Measurements from ENCODE around the gene ST3GAL6.
A peak's percentile ranks its signal among the peaks of the same experiment; 100 is the strongest.

ST3GAL6 gene

GRCh38 chr3:98763076-98763475, at the start of gene ST3GAL6:
ST3GAL6 (plus strand) TSS chr3:98763340; CDS start chr3:98768441, 5,101 bp downstream.
- Histone ChIP-seq H3K36me3 (replicated peaks; ENCODE audit: insufficient read depth, low read length) (peaks cover 3% of the 10 kb centered on the region; the same call in 1 of the 2 replicates), H3K9me2 (replicated peaks; ENCODE audit: insufficient read depth, low read length) (no peaks in the 10 kb centered on the region), H3K4me2 (ENCODE audit: low read depth, low read length) (peak within 1 kb of the TSS; percentile 81), H3K4me3 (ENCODE audit: low read length) (peak within 1 kb of the TSS; percentile 22), H3K9ac (ENCODE audit: low read length) (peak within 1 kb of the TSS; percentile 56), H3K27me3 (replicated peaks; ENCODE audit: insufficient read depth, low read length) (no peaks in the 10 kb centered on the region), H3F3A (ENCODE audit: insufficient read depth, low read length) (peaks cover 79% of the 10 kb centered on the region), H4K20me1 (ENCODE audit: insufficient read depth, low read length) (no peaks in the 10 kb centered on the region), H2AFZ (ENCODE audit: low read length) (no peak within 1 kb of the TSS), H3K27ac (ENCODE audit: low read length) (peak within 1 kb of the TSS; percentile 89), H3K9me3 (replicated peaks; ENCODE audit: insufficient read depth, low read length) (no peaks in the 10 kb centered on the region), H3K4me1 (ENCODE audit: low read length) (peaks cover 97% of the 10 kb centered on the region), H3K79me2 (ENCODE audit: low read length) (peaks cover 96% of the 10 kb centered on the region)
- no peak for TF ChIP-seq EZH2 (optimal IDR thresholded peaks at IDR 0.05; ENCODE audit: low read depth, low read length)
- no peak for TF ChIP-seq CTCF (IDR thresholded peaks at IDR 0.05; ENCODE audit: low read length)
- no peak for TF ChIP-seq EZH2phosphoT487 (IDR thresholded peaks at IDR 0.05; ENCODE audit: low read length)
- DNase-seq, result no peak

- H3K27me3 ChIP-seq (replicated peaks; ENCODE audit: insufficient read depth, low read length), result no peaks in the 10 kb centered on the region
- peaks cover 20% of the 10 kb centered on the region for H3K4me1 ChIP-seq (ENCODE audit: low read length)
- H4K20me1 ChIP-seq (ENCODE audit: insufficient read depth, low read length), result no peaks in the 10 kb centered on the region
- H3K9me2 ChIP-seq (replicated peaks; ENCODE audit: insufficient read depth, low read length), result no peaks in the 10 kb centered on the region
- DNase-seq, result no peak
- H3K79me2 ChIP-seq (ENCODE audit: low read length), result no peaks in the 10 kb centered on the region
- H3K9me3 ChIP-seq (replicated peaks; ENCODE audit: insufficient read depth, low read length), result no peaks in the 10 kb centered on the region
- no peak overlapping the region for H2AFZ ChIP-seq (ENCODE audit: low read length)
- H3K36me3 ChIP-seq (replicated peaks; ENCODE audit: insufficient read depth, low read length), result no peaks in the 10 kb centered on the region
- no peak overlapping the region for H3K4me3 ChIP-seq (ENCODE audit: low read length)
- H3K27ac ChIP-seq (ENCODE audit: low read length), result no peak overlapping the region
- H3K4me2 ChIP-seq (ENCODE audit: low read depth, low read length), result no peak overlapping the region
- H3K9ac ChIP-seq (ENCODE audit: low read length), result no peak overlapping the region
- no peaks in the 10 kb centered on the region for H3F3A ChIP-seq (ENCODE audit: insufficient read depth, low read length)
- TF ChIP-seq EZH2 (optimal IDR thresholded peaks at IDR 0.05; ENCODE audit: low read depth, low read length) (no peak), EZH2phosphoT487 (IDR thresholded peaks at IDR 0.05; ENCODE audit: low read length) (no peak)
These were observed 49.2 kb upstream of the ST3GAL6 start for GRCh38 chr3:98713984-98714383.

- Histone ChIP-seq H3K4me1 (ENCODE audit: low read length) (peaks cover 12% of the 10 kb centered on the region), H3K27ac (ENCODE audit: low read length) (no peak overlapping the region)
- TF ChIP-seq CTCF (IDR thresholded peaks at IDR 0.05; ENCODE audit: low read length) (no peak), EZH2phosphoT487 (IDR thresholded peaks at IDR 0.05; ENCODE audit: low read length) (no peak), EZH2 (optimal IDR thresholded peaks at IDR 0.05; ENCODE audit: low read depth, low read length) (no peak)
These were observed 45.6 kb upstream of the ST3GAL6 start for GRCh38 chr3:98717584-98717983.

GRCh38 chr3:98718730-98719129, 44.4 kb upstream of the ST3GAL6 start:
- Histone ChIP-seq H3K4me3 (ENCODE audit: low read length) (peak overlapping the region; percentile 10; the same call in 1 of the 2 replicates), H3K9me2 (replicated peaks; ENCODE audit: insufficient read depth, low read length) (no peaks in the 10 kb centered on the region), H3K27ac (ENCODE audit: low read length) (peak overlapping the region; percentile 52; the same call in 1 of the 2 replicates), H3K79me2 (ENCODE audit: low read length) (no peaks in the 10 kb centered on the region), H3K4me2 (ENCODE audit: low read depth, low read length) (peak overlapping the region; percentile 48), H3K36me3 (replicated peaks; ENCODE audit: insufficient read depth, low read length) (no peaks in the 10 kb centered on the region), H3K4me1 (ENCODE audit: low read length) (peaks cover 12% of the 10 kb centered on the region), H2AFZ (ENCODE audit: low read length) (peak overlapping the region; percentile 74), H4K20me1 (ENCODE audit: insufficient read depth, low read length) (no peaks in the 10 kb centered on the region), H3F3A (ENCODE audit: insufficient read depth, low read length) (no peaks in the 10 kb centered on the region), H3K27me3 (replicated peaks; ENCODE audit: insufficient read depth, low read length) (no peaks in the 10 kb centered on the region), H3K9ac (ENCODE audit: low read length) (peak overlapping the region; percentile 40), H3K9me3 (replicated peaks; ENCODE audit: insufficient read depth, low read length) (no peaks in the 10 kb centered on the region)
- DNase-seq, result peak; percentile 34
- TF ChIP-seq CTCF (IDR thresholded peaks at IDR 0.05; ENCODE audit: low read length) (no peak), EZH2 (optimal IDR thresholded peaks at IDR 0.05; ENCODE audit: low read depth, low read length) (no peak), EZH2phosphoT487 (IDR thresholded peaks at IDR 0.05; ENCODE audit: low read length) (no peak)

More at GRCh38 chr3:98717584-98717983, 45.6 kb upstream of the ST3GAL6 start:
- no peak overlapping the region for H3K4me3 ChIP-seq (ENCODE audit: low read length)
- H2AFZ ChIP-seq (ENCODE audit: low read length), result no peak overlapping the region
- no peaks in the 10 kb centered on the region for H3K27me3 ChIP-seq (replicated peaks; ENCODE audit: insufficient read depth, low read length)
- no peaks in the 10 kb centered on the region for H3K9me3 ChIP-seq (replicated peaks; ENCODE audit: insufficient read depth, low read length)
- H3F3A ChIP-seq (ENCODE audit: insufficient read depth, low read length), result no peaks in the 10 kb centered on the region
- no peak overlapping the region for H3K4me2 ChIP-seq (ENCODE audit: low read depth, low read length)
- no peaks in the 10 kb centered on the region for H3K9me2 ChIP-seq (replicated peaks; ENCODE audit: insufficient read depth, low read length)
- no peak for DNase-seq
- no peaks in the 10 kb centered on the region for H3K36me3 ChIP-seq (replicated peaks; ENCODE audit: insufficient read depth, low read length)
- no peak overlapping the region for H3K9ac ChIP-seq (ENCODE audit: low read length)
- no peaks in the 10 kb centered on the region for H3K79me2 ChIP-seq (ENCODE audit: low read length)
- no peaks in the 10 kb centered on the region for H4K20me1 ChIP-seq (ENCODE audit: insufficient read depth, low read length)

Data from MM.1S (cell line).